ENCODE results near the gene NTRK3.

NTRK3 gene

DNA sequence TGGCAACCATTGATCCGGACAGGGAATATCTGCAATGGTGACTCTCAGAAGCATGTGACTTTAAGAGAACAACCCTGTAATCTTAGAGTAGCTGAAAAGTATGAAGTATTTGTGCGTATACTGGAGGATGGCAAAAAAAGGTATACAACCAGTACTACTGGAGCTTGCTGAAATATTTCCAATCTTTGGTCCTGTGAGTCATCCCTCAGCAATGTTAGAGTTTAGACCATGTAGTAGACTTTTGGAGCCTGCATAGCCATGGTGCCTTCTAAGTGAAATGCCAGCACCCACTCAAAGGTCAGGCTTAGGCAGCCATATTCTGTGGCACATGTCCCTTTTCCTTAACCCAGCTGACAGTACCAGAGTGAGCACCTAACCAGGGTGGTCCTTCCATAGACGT is 429.4 kb downstream of the NTRK3 start:
- Histone ChIP-seq H4K20me1 (ENCODE audit: insufficient read depth, low read length) (no peaks in the 10 kb centered on the region), H3K4me2 (ENCODE audit: low read length) (no peak overlapping the region), H3K27me3 (ENCODE audit: low read depth, low read length) (no peaks in the 10 kb centered on the region), H3K36me3 (replicated peaks; ENCODE audit: low read depth, low read length) (no peaks in the 10 kb centered on the region), H3K9ac (ENCODE audit: low read length) (no peak overlapping the region), H3K79me2 (ENCODE audit: low read length) (no peaks in the 10 kb centered on the region), H3K27ac (ENCODE audit: low read length) (no peak overlapping the region), H3K4me1 (ENCODE audit: low read length) (no peaks in the 10 kb centered on the region), H3K4me3 (ENCODE audit: low read length) (no peak overlapping the region), H2AFZ (ENCODE audit: low read depth, low read length) (no peak overlapping the region), H3K9me3 (ENCODE audit: insufficient read depth, low read length) (no peaks in the 10 kb centered on the region)
- no peak for TF ChIP-seq EZH2phosphoT487 (IDR thresholded peaks at IDR 0.05; ENCODE audit: low read depth)
- TF ChIP-seq CTCF (IDR thresholded peaks at IDR 0.05; ENCODE audit: low read depth, low read length) = no peak

- Histone ChIP-seq H3K4me3 (ENCODE audit: low read length) (no peak overlapping the region), H3K9ac (ENCODE audit: low read length) (no peak overlapping the region), H3K4me2 (ENCODE audit: low read length) (no peak overlapping the region), H3K27me3 (ENCODE audit: low read depth, low read length) (peaks cover 3% of the 10 kb centered on the region), H2AFZ (ENCODE audit: low read depth, low read length) (no peak overlapping the region), H3K9me3 (ENCODE audit: insufficient read depth, low read length) (no peaks in the 10 kb centered on the region), H3K79me2 (ENCODE audit: low read length) (no peaks in the 10 kb centered on the region), H3K4me1 (ENCODE audit: low read length) (no peaks in the 10 kb centered on the region), H3K27ac (ENCODE audit: low read length) (no peak overlapping the region), H4K20me1 (ENCODE audit: insufficient read depth, low read length) (no peaks in the 10 kb centered on the region), H3K36me3 (replicated peaks; ENCODE audit: low read depth, low read length) (no peaks in the 10 kb centered on the region)
- no peak for TF ChIP-seq EZH2phosphoT487 (IDR thresholded peaks at IDR 0.05; ENCODE audit: low read depth)
- TF ChIP-seq CTCF (IDR thresholded peaks at IDR 0.05; ENCODE audit: low read depth, low read length) = no peak
These were observed 430.3 kb downstream of the NTRK3 start for GRCh38 chr15:87826119-87826747.

DNA sequence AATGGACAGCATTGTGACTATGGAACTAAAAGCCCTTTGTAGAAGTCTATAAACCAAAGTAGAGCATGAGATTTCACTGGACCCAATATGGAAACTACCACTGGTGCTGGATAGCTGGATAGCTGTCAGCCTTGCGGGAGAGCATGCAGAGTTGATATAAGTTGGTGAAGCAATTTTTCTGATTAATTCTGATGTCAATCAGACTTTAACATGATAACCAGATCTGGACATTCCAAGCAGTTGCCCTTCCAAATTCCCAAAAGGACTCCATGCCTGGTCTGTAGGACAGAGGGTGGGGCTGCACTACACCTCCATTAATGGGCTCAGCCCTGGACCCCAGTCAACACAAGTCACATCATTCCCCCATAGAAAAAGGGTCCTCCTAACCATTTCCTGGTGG is 437.8 kb downstream of the NTRK3 start:
- H2AFZ ChIP-seq (ENCODE audit: low read depth, low read length) = no peak overlapping the region
- H3K4me3 ChIP-seq (ENCODE audit: low read length) = no peak overlapping the region
- peaks cover 8% of the 10 kb centered on the region for H3K27me3 ChIP-seq (ENCODE audit: low read depth, low read length)
- no peak overlapping the region for H3K4me2 ChIP-seq (ENCODE audit: low read length)
- H3K4me1 ChIP-seq (ENCODE audit: low read length) = no peaks in the 10 kb centered on the region
- no peak overlapping the region for H3K27ac ChIP-seq (ENCODE audit: low read length)
- no peak overlapping the region for H3K9ac ChIP-seq (ENCODE audit: low read length)
- no peaks in the 10 kb centered on the region for H3K9me3 ChIP-seq (ENCODE audit: insufficient read depth, low read length)
- no peaks in the 10 kb centered on the region for H4K20me1 ChIP-seq (ENCODE audit: insufficient read depth, low read length)
- no peaks in the 10 kb centered on the region for H3K36me3 ChIP-seq (replicated peaks; ENCODE audit: low read depth, low read length)
- no peaks in the 10 kb centered on the region for H3K79me2 ChIP-seq (ENCODE audit: low read length)
- TF ChIP-seq CTCF (IDR thresholded peaks at IDR 0.05; ENCODE audit: low read depth, low read length) = no peak
- TF ChIP-seq EZH2phosphoT487 (IDR thresholded peaks at IDR 0.05; ENCODE audit: low read depth) = no peak

DNA sequence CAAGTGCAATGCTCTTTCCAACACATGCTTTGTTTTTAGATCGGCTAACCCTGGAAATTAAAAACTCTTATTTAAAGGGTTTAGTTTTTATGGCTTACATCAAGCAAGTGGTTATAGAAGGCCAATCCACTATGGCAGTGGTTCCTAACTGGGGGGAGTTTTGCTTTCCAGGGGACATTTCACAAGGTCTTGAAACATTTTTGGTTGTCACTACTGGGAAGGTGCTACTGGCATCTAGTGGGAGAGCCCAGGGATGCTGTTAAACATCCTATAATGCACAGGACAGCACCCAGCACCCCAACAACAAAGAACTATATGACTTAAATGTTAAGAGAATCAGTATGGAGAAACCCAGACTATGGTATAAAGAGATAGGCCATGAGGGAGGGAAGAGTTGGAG is 439.0 kb downstream of the NTRK3 start:
- no peaks in the 10 kb centered on the region for H3K36me3 ChIP-seq (replicated peaks; ENCODE audit: low read depth, low read length)
- H2AFZ ChIP-seq (ENCODE audit: low read depth, low read length) = no peak overlapping the region
- peaks cover 8% of the 10 kb centered on the region for H3K27me3 ChIP-seq (ENCODE audit: low read depth, low read length)
- H3K4me3 ChIP-seq (ENCODE audit: low read length) = no peak overlapping the region
- H3K9ac ChIP-seq (ENCODE audit: low read length) = no peak overlapping the region
- no peaks in the 10 kb centered on the region for H4K20me1 ChIP-seq (ENCODE audit: insufficient read depth, low read length)
- no peaks in the 10 kb centered on the region for H3K9me3 ChIP-seq (ENCODE audit: insufficient read depth, low read length)
- H3K27ac ChIP-seq (ENCODE audit: low read length) = no peak overlapping the region
- no peaks in the 10 kb centered on the region for H3K4me1 ChIP-seq (ENCODE audit: low read length)
- TF ChIP-seq EZH2phosphoT487 (IDR thresholded peaks at IDR 0.05; ENCODE audit: low read depth) (no peak), CTCF (IDR thresholded peaks at IDR 0.05; ENCODE audit: low read depth, low read length) (no peak)
- H3K4me2 ChIP-seq (ENCODE audit: low read length) = no peak overlapping the region
- no peaks in the 10 kb centered on the region for H3K79me2 ChIP-seq (ENCODE audit: low read length)
